Central memory CD8-positive, alpha-beta T cell (primary cell): Measurements from ENCODE around the gene ZBTB22.
"Not testable (repeated sequence)": the region's sequence is repeated elsewhere in the genome, so short reads cannot be mapped to it uniquely, and the experiment has no call there.

Experiments used
- ATAC-seq: fragments of 150-1000 bp; cut with Tn5 transposase; replicated peaks from 2 replicates; pipeline ENCODE4 v1.10.0; 2022; ENCODE audit warnings: mild to moderate bottlenecking, moderate FRiP score, moderate number of reproducible peaks; ENCODE audit not compliant: poor library complexity, severe bottlenecking; ENCODE audit errors: extremely low read depth
- DNase-seq, 2 donors: peaks; one replicate each; pipeline ENCODE4 v3.0.0; 2021; ENCODE audit warnings: low spot score in 2 of 2
- H3K27ac Mint-ChIP-seq: one replicate; pipeline ENCODE4 v1.8.0; 2022; ENCODE audit warnings: low read depth, mild to moderate bottlenecking, moderate library complexity, mixed read lengths
- H3K27me3 Mint-ChIP-seq: one replicate; pipeline ENCODE4 v1.8.0; 2022; ENCODE audit warnings: mixed read lengths
- H3K36me3 Mint-ChIP-seq: one replicate; pipeline ENCODE4 v1.8.0; 2022; ENCODE audit warnings: mild to moderate bottlenecking, moderate library complexity, mixed read lengths; ENCODE audit not compliant: insufficient read depth
- H3K4me1 Mint-ChIP-seq: one replicate; pipeline ENCODE4 v1.8.0; 2022; ENCODE audit warnings: mixed read lengths
- H3K4me3 Mint-ChIP-seq: one replicate; pipeline ENCODE4 v1.8.0; 2022; ENCODE audit warnings: mild to moderate bottlenecking, moderate library complexity, mixed read lengths
- H3K9me3 Mint-ChIP-seq: one replicate; pipeline ENCODE4 v1.8.0; 2022; ENCODE audit warnings: mixed read lengths

Gene ZBTB22

GRCh38 chr6:33317669-33318425 lies at the start of gene ZBTB22:
Gene ZBTB22, minus strand, starts transcription at chr6:33317744. Its CDS starts 828 bp downstream, at chr6:33316916.
- DNase-seq (peak; percentile 89 to 94), ATAC-seq (peak; percentile 50)
- peaks cover 55% of the 10 kb centered on the region for H3K36me3 Mint-ChIP-seq
- H3K27ac Mint-ChIP-seq: peak within 1 kb of the TSS; percentile 100
- H3K27me3 Mint-ChIP-seq: no peaks in the 10 kb centered on the region
- H3K9me3 Mint-ChIP-seq: no peaks in the 10 kb centered on the region
- H3K4me1 Mint-ChIP-seq: peaks cover 82% of the 10 kb centered on the region
- H3K4me3 Mint-ChIP-seq: peak within 1 kb of the TSS; percentile 95

- ATAC-seq: no peak
- H3K36me3 Mint-ChIP-seq: no peaks in the 10 kb centered on the region
These were observed 49.6 kb upstream of the ZBTB22 start for GRCh38 chr6:33367009-33367714.

GRCh38 chr6:33365206-33365971 lies 47.8 kb upstream of the ZBTB22 start:
- H3K9me3 Mint-ChIP-seq, H3K4me3 Mint-ChIP-seq, H3K27ac Mint-ChIP-seq, ATAC-seq, DNase-seq, H3K4me1 Mint-ChIP-seq, H3K36me3 Mint-ChIP-seq, H3K27me3 Mint-ChIP-seq: not testable (repeated sequence)

More at GRCh38 chr6:33367009-33367714, 49.6 kb upstream of the ZBTB22 start:
- Mint-ChIP-seq H3K27ac (no peak overlapping the region), H3K27me3 (no peaks in the 10 kb centered on the region), H3K9me3 (no peaks in the 10 kb centered on the region), H3K4me3 (no peak overlapping the region), H3K4me1 (no peaks in the 10 kb centered on the region)
- no peak for DNase-seq

GRCh38 chr6:33364475-33365205 lies 47.1 kb upstream of the ZBTB22 start:
- not testable (repeated sequence) for H3K27ac Mint-ChIP-seq, ATAC-seq, DNase-seq

GRCh38 chr6:33363486-33363885 lies 45.9 kb upstream of the ZBTB22 start:
- ATAC-seq, DNase-seq, H3K4me3 Mint-ChIP-seq, H3K36me3 Mint-ChIP-seq, H3K9me3 Mint-ChIP-seq, H3K27me3 Mint-ChIP-seq, H3K27ac Mint-ChIP-seq, H3K4me1 Mint-ChIP-seq: not testable (repeated sequence)

More at GRCh38 chr6:33364475-33365205, 47.1 kb upstream of the ZBTB22 start:
- H3K9me3 Mint-ChIP-seq, H3K4me1 Mint-ChIP-seq, H3K4me3 Mint-ChIP-seq, H3K27me3 Mint-ChIP-seq, H3K36me3 Mint-ChIP-seq: not testable (repeated sequence)

DNA sequence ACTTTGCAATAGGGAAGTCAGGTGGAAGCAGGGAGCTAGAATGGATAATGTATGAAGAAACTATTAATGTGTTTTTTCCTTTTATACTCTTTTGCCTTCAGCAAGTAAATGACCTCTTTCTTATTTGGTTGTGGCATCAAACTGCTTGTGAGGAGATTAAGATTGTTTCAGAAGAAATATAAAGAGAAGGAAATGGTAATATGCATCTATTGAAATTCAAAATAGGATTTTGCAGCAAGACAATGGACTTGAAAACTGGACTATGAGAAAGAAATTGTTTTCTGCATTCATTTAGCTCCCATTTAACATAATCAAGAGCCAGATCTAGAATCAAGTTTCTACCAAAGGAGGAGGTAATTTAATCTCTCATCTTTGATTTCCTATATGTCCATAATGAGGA lies 41.8 kb upstream of the ZBTB22 start:
- ATAC-seq: no peak
- no peaks in the 10 kb centered on the region for H3K9me3 Mint-ChIP-seq

DNA sequence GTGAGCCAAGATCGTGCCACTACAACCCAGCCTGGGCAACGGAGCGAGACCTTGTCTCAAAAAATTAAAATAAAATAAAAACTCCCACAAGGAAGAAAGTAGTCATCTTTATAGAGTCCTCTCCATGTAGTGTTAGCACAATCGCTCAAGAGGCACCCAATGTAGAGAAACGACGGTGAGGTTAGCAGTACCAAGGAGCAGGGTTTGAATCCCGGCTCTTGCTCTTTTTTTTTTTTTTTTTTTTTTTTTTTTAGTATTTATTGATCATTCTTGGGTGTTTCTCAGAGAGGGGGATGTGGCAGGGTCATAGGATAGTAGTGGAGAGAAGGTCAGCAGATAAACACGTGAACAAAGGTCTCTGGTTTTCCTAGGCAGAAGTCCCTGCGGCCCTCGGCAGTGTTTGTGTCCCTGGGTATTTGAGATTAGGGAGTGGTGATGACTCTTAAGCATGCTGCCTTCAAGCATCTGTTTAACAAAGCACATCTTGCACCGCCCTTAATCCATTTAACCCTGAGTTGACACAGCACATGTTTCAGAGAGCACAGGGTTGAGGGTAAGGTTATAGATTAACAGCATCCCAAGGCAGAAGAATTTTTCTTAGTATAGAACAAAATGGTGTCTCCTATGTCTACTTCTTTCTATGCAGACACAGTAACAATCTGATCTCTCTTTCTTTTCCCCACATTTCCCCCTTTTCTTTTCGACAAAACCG lies 39.8 kb upstream of the ZBTB22 start:
- H3K9me3 Mint-ChIP-seq, H3K4me1 Mint-ChIP-seq, H3K27me3 Mint-ChIP-seq, H3K27ac Mint-ChIP-seq, H3K4me3 Mint-ChIP-seq, H3K36me3 Mint-ChIP-seq, ATAC-seq, DNase-seq: not testable (repeated sequence)

More for the DNA sequence above, 41.8 kb upstream of the ZBTB22 start:
- DNase-seq: no peak
- no peaks in the 10 kb centered on the region for H3K4me1 Mint-ChIP-seq
- H3K4me3 Mint-ChIP-seq: no peak overlapping the region
- H3K36me3 Mint-ChIP-seq: no peaks in the 10 kb centered on the region
- no peak overlapping the region for H3K27ac Mint-ChIP-seq
- no peaks in the 10 kb centered on the region for H3K27me3 Mint-ChIP-seq

DNA sequence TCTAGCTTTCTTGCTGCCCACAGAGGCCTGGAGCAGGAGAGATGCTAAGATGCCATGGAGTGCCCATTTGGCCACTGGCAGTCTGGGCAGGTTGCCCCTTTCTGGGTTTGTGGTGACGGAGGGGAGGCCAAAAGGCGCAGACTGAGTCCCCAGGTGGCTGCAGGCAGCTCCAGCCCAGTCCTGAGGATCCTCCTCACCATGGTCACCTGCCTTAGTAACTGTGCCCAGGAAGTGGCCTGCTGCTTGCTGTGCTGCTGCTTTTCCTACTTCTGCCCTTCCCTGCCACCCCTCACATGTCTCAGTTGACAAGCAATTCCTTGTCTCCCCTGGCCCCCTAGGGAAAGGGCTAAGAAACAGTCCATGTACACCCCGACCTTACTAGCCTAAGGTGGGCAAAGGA lies 38.8 kb upstream of the ZBTB22 start:
- H3K4me1 Mint-ChIP-seq: no peaks in the 10 kb centered on the region
- ATAC-seq (no peak), DNase-seq (no peak)
- H3K4me3 Mint-ChIP-seq: no peak overlapping the region
- no peak overlapping the region for H3K27ac Mint-ChIP-seq
- no peaks in the 10 kb centered on the region for H3K9me3 Mint-ChIP-seq
- H3K27me3 Mint-ChIP-seq: no peaks in the 10 kb centered on the region
- no peaks in the 10 kb centered on the region for H3K36me3 Mint-ChIP-seq

DNA sequence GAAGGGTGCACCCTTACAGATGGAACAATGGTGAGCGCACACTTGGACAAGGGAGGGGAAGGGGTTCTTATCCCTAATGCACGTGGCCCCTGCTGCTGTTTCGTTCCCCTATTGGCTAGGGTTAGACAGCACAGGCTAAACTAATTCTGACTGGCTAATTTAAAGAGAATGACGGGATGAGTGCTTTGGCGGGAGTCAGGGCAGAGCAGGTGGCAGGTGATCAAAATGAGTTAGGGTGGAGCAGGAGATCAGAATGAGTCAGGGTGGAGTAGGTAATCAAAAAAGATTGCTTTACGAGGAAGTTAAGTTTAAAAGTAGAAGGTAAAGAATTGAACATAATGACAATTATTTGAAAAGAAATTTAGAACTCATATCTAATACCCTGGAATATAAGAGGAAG lies 38.3 kb upstream of the ZBTB22 start:
- H3K27ac Mint-ChIP-seq, H3K4me1 Mint-ChIP-seq, H3K9me3 Mint-ChIP-seq, H3K4me3 Mint-ChIP-seq, ATAC-seq, H3K36me3 Mint-ChIP-seq, DNase-seq, H3K27me3 Mint-ChIP-seq: not testable (repeated sequence)

GRCh38 chr6:33347816-33348215 lies 30.3 kb upstream of the ZBTB22 start:
- Mint-ChIP-seq H3K4me3 (no peak overlapping the region), H3K36me3 (peaks cover 15% of the 10 kb centered on the region), H3K27me3 (no peaks in the 10 kb centered on the region), H3K4me1 (peaks cover 37% of the 10 kb centered on the region), H3K27ac (no peak overlapping the region), H3K9me3 (no peaks in the 10 kb centered on the region)
- no peak for ATAC-seq
- DNase-seq: no peak

- ATAC-seq: not testable (repeated sequence)
These were observed 29.4 kb upstream of the ZBTB22 start for GRCh38 chr6:33346972-33347371.

More at GRCh38 chr6:33346972-33347371, 29.4 kb upstream of the ZBTB22 start:
- not testable (repeated sequence) for DNase-seq, H3K27ac Mint-ChIP-seq, H3K4me3 Mint-ChIP-seq, H3K9me3 Mint-ChIP-seq, H3K27me3 Mint-ChIP-seq
- peaks cover 38% of the 10 kb centered on the region for H3K4me1 Mint-ChIP-seq
- H3K36me3 Mint-ChIP-seq: peaks cover 15% of the 10 kb centered on the region
